Measurements from ENCODE around the gene ODF4. TPM values are rescaled to one million over a fixed set of nuclear protein-coding genes. Genes with fewer than 3 reads are reported as not detected.

Gene ODF4
- total RNA-seq, 1 donor from 2014 or later, result not detected

DNA sequence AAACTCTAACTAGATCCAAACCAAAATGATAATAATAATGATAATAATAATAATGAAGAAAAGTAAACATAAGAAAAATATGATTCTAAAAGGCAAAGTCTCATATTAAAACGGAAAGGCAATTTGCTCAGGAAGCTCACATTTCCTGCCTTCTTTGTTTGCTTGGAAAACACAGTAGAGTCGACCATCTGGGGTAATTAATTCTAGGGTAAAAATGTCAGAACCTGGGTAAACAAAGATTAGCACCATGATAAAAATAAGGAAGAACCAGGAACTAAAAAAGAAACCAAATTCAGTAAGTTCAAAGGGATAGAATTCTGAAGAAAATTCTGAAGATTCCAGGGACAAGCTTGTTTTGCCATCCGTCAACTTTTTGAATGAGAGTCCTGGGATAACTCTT, 20.6 kb downstream of the ODF4 start:
- Mint-ChIP-seq H3K27me3 (no peaks in the 10 kb centered on the region), H3K27ac (peak overlapping the region; percentile 89), H3K4me1 (ENCODE audit: low read depth) (peaks cover 20% of the 10 kb centered on the region), H3K36me3 (ENCODE audit: insufficient read depth) (peaks cover 7% of the 10 kb centered on the region), H3K4me3 (ENCODE audit: low read depth) (peak overlapping the region; percentile 38), H3K9me3 (ENCODE audit: low read depth) (no peaks in the 10 kb centered on the region)
- TF ChIP-seq, protein P1, sequence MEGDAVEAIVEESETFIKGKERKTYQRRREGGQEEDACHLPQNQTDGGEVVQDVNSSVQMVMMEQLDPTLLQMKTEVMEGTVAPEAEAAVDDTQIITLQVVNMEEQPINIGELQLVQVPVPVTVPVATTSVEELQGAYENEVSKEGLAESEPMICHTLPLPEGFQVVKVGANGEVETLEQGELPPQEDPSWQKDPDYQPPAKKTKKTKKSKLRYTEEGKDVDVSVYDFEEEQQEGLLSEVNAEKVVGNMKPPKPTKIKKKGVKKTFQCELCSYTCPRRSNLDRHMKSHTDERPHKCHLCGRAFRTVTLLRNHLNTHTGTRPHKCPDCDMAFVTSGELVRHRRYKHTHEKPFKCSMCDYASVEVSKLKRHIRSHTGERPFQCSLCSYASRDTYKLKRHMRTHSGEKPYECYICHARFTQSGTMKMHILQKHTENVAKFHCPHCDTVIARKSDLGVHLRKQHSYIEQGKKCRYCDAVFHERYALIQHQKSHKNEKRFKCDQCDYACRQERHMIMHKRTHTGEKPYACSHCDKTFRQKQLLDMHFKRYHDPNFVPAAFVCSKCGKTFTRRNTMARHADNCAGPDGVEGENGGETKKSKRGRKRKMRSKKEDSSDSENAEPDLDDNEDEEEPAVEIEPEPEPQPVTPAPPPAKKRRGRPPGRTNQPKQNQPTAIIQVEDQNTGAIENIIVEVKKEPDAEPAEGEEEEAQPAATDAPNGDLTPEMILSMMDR (IDR thresholded peaks at IDR 0.05; ENCODE audit: unreplicated experiment), result no peak
- DNase-seq (ENCODE audit: low spot score, unreplicated experiment), result no peak

DNA sequence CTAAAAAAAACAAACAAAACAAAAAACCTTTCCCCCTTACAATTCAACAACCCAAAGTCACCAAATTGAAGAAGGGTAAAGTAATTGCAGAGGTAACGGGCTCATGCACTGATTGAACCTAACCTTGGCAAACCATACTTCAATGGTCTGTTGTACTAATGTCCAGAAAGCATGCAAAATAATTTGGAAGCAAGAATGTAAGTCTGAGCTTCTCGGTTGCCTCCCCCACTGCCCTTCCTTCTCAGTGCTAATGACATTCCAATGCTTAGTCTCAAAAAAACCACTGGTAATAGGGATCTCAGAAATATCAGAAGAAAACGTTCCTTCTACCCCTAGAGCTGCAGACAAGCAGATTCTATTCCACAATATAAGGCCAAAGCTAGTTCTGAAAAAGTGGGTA, 21.1 kb downstream of the ODF4 start:
- Mint-ChIP-seq H3K27me3 (no peaks in the 10 kb centered on the region), H3K4me3 (ENCODE audit: low read depth) (no peak overlapping the region), H3K27ac (peak overlapping the region; percentile 53), H3K36me3 (ENCODE audit: insufficient read depth) (peaks cover 9% of the 10 kb centered on the region), H3K4me1 (ENCODE audit: low read depth) (peaks cover 20% of the 10 kb centered on the region), H3K9me3 (ENCODE audit: low read depth) (no peaks in the 10 kb centered on the region)
- TF ChIP-seq, protein P1 (IDR thresholded peaks at IDR 0.05; ENCODE audit: unreplicated experiment), result no peak
- DNase-seq (ENCODE audit: low spot score, unreplicated experiment), result no peak

DNA sequence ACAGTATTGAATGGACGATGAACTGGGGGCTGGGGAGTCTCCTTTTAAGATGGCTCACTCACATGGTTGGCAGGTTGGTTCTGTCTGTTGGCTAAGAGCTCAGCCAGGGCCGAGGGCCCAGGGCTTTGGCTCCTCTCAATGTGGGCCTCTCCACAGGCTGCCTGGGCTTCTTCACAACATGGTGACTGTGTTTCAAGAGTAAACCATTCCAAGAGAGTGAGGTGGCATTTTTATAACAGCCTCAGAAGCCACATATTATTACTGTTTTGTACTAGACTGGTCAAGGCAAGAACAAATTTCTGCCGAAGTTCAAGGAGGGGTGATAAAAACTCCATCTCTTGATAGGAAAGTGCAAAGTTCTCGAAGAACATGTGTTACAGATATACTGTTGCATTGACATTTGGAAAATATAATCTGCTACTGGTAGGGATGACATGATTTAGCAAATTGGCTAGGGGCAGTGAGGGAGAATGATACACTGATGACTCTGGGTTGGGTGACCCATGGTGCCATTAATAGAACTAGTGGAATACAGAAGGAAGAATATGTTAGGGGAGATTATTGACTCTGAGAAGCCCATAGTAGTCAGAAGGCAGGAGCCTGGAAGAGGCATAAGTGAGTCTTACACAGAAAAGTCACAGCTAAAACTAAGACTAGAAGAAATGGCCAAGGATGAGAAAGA, 23.2 kb downstream of the ODF4 start:
- Mint-ChIP-seq H3K36me3 (ENCODE audit: insufficient read depth) (peaks cover 6% of the 10 kb centered on the region), H3K9me3 (ENCODE audit: low read depth) (no peaks in the 10 kb centered on the region), H3K4me1 (ENCODE audit: low read depth) (peaks cover 20% of the 10 kb centered on the region), H3K4me3 (ENCODE audit: low read depth) (no peak overlapping the region), H3K27me3 (no peaks in the 10 kb centered on the region), H3K27ac (peak overlapping the region; percentile 62)
- TF ChIP-seq, protein P1 (IDR thresholded peaks at IDR 0.05; ENCODE audit: unreplicated experiment), result no peak
- DNase-seq (ENCODE audit: low spot score, unreplicated experiment), result no peak

DNA sequence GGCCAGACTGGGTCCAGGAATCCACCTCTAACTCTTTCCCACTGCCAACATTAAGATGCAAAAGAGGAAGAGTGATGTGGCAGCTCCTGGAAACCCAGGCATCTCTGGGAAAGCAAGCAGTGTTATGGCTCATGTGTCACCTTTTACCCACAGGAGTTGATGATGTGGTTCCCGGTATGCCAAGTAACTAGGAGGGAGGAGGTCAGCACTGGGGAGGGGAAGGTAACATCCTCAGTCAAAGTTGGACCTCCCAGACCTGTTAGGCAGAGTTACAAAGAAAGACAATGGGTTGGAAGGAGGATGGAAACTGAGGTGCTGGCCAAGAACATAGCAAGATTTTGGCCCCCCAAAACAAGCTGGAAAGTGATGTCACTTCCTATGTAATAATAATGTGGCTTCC, 25.5 kb downstream of the ODF4 start:
- TF ChIP-seq, protein P1 (IDR thresholded peaks at IDR 0.05; ENCODE audit: unreplicated experiment), result no peak
- no peak overlapping the region for H3K4me3 Mint-ChIP-seq (ENCODE audit: low read depth)
- peaks cover 12% of the 10 kb centered on the region for H3K4me1 Mint-ChIP-seq (ENCODE audit: low read depth)
- H3K9me3 Mint-ChIP-seq (ENCODE audit: low read depth), result no peaks in the 10 kb centered on the region
- H3K36me3 Mint-ChIP-seq (ENCODE audit: insufficient read depth), result peaks cover 18% of the 10 kb centered on the region
- no peaks in the 10 kb centered on the region for H3K27me3 Mint-ChIP-seq
- DNase-seq (ENCODE audit: low spot score, unreplicated experiment), result no peak
- peak overlapping the region; percentile 71 for H3K27ac Mint-ChIP-seq

DNA sequence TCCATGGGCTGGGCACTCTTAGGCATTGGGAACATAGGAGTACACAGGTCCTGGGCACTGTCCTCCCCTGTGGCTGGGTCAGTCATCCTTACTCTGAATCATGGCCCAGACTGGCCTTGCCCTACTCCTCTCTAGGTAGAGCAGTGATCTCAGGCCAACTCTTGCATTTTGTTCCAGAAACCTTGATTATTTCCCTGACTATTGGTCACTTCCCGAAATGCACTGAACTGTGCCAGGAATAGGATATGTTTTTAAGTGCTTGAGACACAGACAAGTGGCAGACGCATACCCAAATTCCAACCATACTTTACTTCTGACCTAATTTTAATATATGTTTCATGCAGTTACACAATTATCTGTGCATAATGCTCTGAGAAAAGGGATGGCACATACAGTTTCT, 26.6 kb downstream of the ODF4 start:
- no peak overlapping the region for H3K27ac Mint-ChIP-seq
- no peaks in the 10 kb centered on the region for H3K27me3 Mint-ChIP-seq
- no peak for DNase-seq (ENCODE audit: low spot score, unreplicated experiment)
- no peak overlapping the region for H3K4me3 Mint-ChIP-seq (ENCODE audit: low read depth)
- peaks cover 2% of the 10 kb centered on the region for H3K4me1 Mint-ChIP-seq (ENCODE audit: low read depth)
- H3K9me3 Mint-ChIP-seq (ENCODE audit: low read depth), result no peaks in the 10 kb centered on the region
- TF ChIP-seq, protein P1 (IDR thresholded peaks at IDR 0.05; ENCODE audit: unreplicated experiment), result no peak
- peaks cover 22% of the 10 kb centered on the region for H3K36me3 Mint-ChIP-seq (ENCODE audit: insufficient read depth)
